CD4-positive, alpha-beta memory T cell (primary cell): Measurements from ENCODE around the gene SMARCB1. TPM values are rescaled to one million over a fixed set of nuclear protein-coding genes. Genes with fewer than 3 reads are reported as not detected.

ENCODE experiments used
- CTCF ChIA-PET: fragments of 350-600 bp; sonication (Branson Sonifier 250); formaldehyde crosslinking; loops from one replicate; lab custom pipeline; 2021; ENCODE audit warnings: inconsistent platforms; ENCODE audit not compliant: partially characterized antibody; lab: Charles Lee
- POLR2A ChIA-PET: fragments of 350-600 bp; sonication (Branson Sonifier 250); formaldehyde crosslinking; loops from one replicate; lab custom pipeline; 2021; ENCODE audit not compliant: partially characterized antibody; lab: Charles Lee
- DNase-seq, 5 donors: peaks; one replicate each; pipeline versions ENCODE4 v3.0.0 to v3.0.0-alpha.2; 2020 to 2022; ENCODE audit warnings: mixed read lengths in 1 of 5
- H3K27ac ChIP-seq: one replicate; pipeline ENCODE4 v1.7.0; 2013; ENCODE audit warnings: low read depth, low read length
- H3K27me3 ChIP-seq: 2 replicates; pipeline ENCODE4 v1.7.0; 2013; ENCODE audit warnings: mild to moderate bottlenecking, low read length, moderate library complexity; ENCODE audit not compliant: insufficient read depth
- H3K36me3 ChIP-seq: 2 replicates; pipeline ENCODE4 v1.7.0; 2013; ENCODE audit warnings: mild to moderate bottlenecking, low read length, moderate library complexity; ENCODE audit not compliant: insufficient read depth
- H3K4me1 ChIP-seq: 2 replicates; pipeline ENCODE4 v1.7.0; 2013; ENCODE audit warnings: mild to moderate bottlenecking, low read length, moderate library complexity; ENCODE audit not compliant: insufficient read depth
- H3K4me3 ChIP-seq, 2 donors: one replicate each; pipeline ENCODE4 v1.7.0; 2013; ENCODE audit warnings: low read length in 2 of 2, mild to moderate bottlenecking in 1 of 2
- H3K9me3 ChIP-seq, 2 donors: one replicate each; pipeline ENCODE4 v1.7.0; 2013; ENCODE audit warnings: low read length in 2 of 2, control low read depth in 1 of 2; ENCODE audit not compliant: control insufficient read depth in 1 of 2
- H3K27ac Mint-ChIP-seq, 7 donors: one replicate each; pipeline ENCODE4 v1.8.0; 2020 to 2021; ENCODE audit warnings: mixed read lengths in 7 of 7, mild to moderate bottlenecking in 6 of 7, inconsistent platforms in 3 of 7, moderate library complexity in 3 of 7
- H3K27me3 Mint-ChIP-seq, 2 donors: one replicate each; pipeline ENCODE4 v1.8.0; 2020 to 2021; ENCODE audit warnings: mixed read lengths in 2 of 2
- H3K36me3 Mint-ChIP-seq, 2 donors: one replicate each; pipeline ENCODE4 v1.8.0; 2020 to 2021; ENCODE audit warnings: mixed read lengths in 2 of 2, inconsistent platforms in 1 of 2, mild to moderate bottlenecking in 1 of 2
- H3K4me1 Mint-ChIP-seq, 4 donors: one replicate each; pipeline ENCODE4 v1.8.0; 2020 to 2021; ENCODE audit warnings: mixed read lengths in 4 of 4, mild to moderate bottlenecking in 1 of 4
- H3K4me3 Mint-ChIP-seq, 8 donors: one replicate each; pipeline ENCODE4 v1.8.0; 2020 to 2021; ENCODE audit warnings: mixed read lengths in 8 of 8, mild to moderate bottlenecking in 7 of 8, moderate library complexity in 6 of 8, inconsistent platforms in 3 of 8
- H3K9me3 Mint-ChIP-seq, 8 donors: one replicate each; pipeline ENCODE4 v1.8.0; 2020 to 2021; ENCODE audit warnings: mixed read lengths in 8 of 8, mild to moderate bottlenecking in 5 of 8, inconsistent platforms in 3 of 8, moderate library complexity in 1 of 8
- intact Hi-C: fragments of 100-400 bp; cut with micrococcal nuclease; formaldehyde crosslinking; loops from one replicate; pipeline ENCODE4 v1.15.1; 2023
- polyA plus RNA-seq, 2 donors: library from polyadenylated mRNA; unstranded; fragments of 300-500 nt; fragmentation: Illumina TruSeq; gene quantifications; one replicate each; pipeline ENCODE4 v1.2.3, GENCODE V29; 2021
- total RNA-seq, 2 experiments: library from RNA; stranded (reverse); gene quantifications; one replicate each; pipeline ENCODE4 v1.2.3, GENCODE V29; 2021

SMARCB1 gene
- 10 to 100 TPM; 41.2 to 42.3 TPM for total RNA-seq
- polyA plus RNA-seq, result 10 to 100 TPM; 36.6 to 46.0 TPM

GRCh38 chr22:23786752-23787599 is at the start of gene SMARCB1:
Gene SMARCB1 (plus strand): TSS chr22:23786966. CDS start chr22:23787170, 204 bp downstream.
- peaks cover 16 to 45% (median 32%) of the 10 kb centered on the region in 4 donors for H3K4me1 Mint-ChIP-seq
- peak within 1 kb of the TSS; percentile 93 to 97 (median 95) for H3K27ac Mint-ChIP-seq
- H3K36me3 ChIP-seq, result no peaks in the 10 kb centered on the region
- H3K4me3 ChIP-seq, result peak within 1 kb of the TSS; percentile 55
- H3K36me3 Mint-ChIP-seq, result peaks cover 0 to 15% of the 10 kb centered on the region in 2 donors
- peak; percentile 86 to 89 (median 86) for DNase-seq
- peak within 1 kb of the TSS; percentile 89 to 96 (median 91) for H3K4me3 Mint-ChIP-seq
- peaks cover 34% of the 10 kb centered on the region for H3K4me1 ChIP-seq
- peak within 1 kb of the TSS; percentile 98 for H3K27ac ChIP-seq
- H3K27me3 ChIP-seq, result no peaks in the 10 kb centered on the region
- H3K27me3 Mint-ChIP-seq, result no peaks in the 10 kb centered on the region
- no peaks in the 10 kb centered on the region for H3K9me3 Mint-ChIP-seq
- ChIA-PET POLR2A (interaction anchor here (0.9 to 2.4 kb wide), 13 partner anchors 13 to 768 kb away, joined by 3 to 15 read pairs (median 4); partner anchors contain the start of genes CABIN1, GUCD1, MIF and SLC2A11), CTCF (interaction anchor here (0.7 to 2.1 kb wide), 3 partner anchors 16 to 70 kb away, joined by 3 to 6 read pairs (median 5); partner anchors contain the start of gene SLC2A11)
- no peaks in the 10 kb centered on the region for H3K9me3 ChIP-seq
- intact Hi-C loops, result loop anchor here (1.0 to 5.0 kb wide), 5 partner anchors 15 to 127 kb away; partner anchors contain the start of genes DERL3, MMP11 and ZNF70

- H3K27ac ChIP-seq, result no peak overlapping the region
- Mint-ChIP-seq H3K4me3 (no peak overlapping the region), H3K36me3 (peaks cover 0 to 2% of the 10 kb centered on the region in 2 donors), H3K4me1 (no peaks in the 10 kb centered on the region), H3K27me3 (no peaks in the 10 kb centered on the region), H3K9me3 (no peaks in the 10 kb centered on the region), H3K27ac (no peak overlapping the region)
- ChIA-PET POLR2A (no interaction called here), CTCF (interaction anchor here (0.7 kb wide), 1 partner anchor 34 kb away, joined by 3 read pairs; no protein-coding TSS in a partner anchor)
- H3K27me3 ChIP-seq, result no peaks in the 10 kb centered on the region
- no peak for DNase-seq
- no peaks in the 10 kb centered on the region for H3K4me1 ChIP-seq
- H3K4me3 ChIP-seq, result no peak overlapping the region
- no peaks in the 10 kb centered on the region for H3K9me3 ChIP-seq
- intact Hi-C loops, result no loop called here
- H3K36me3 ChIP-seq, result no peaks in the 10 kb centered on the region
Measured at GRCh38 chr22:23737696-23738095, 49.1 kb upstream of the SMARCB1 start.

GRCh38 chr22:23742505-23743264 is 44.1 kb upstream of the SMARCB1 start:
- Mint-ChIP-seq H3K36me3 (peaks cover 26 to 31% of the 10 kb centered on the region in 2 donors), H3K4me3 (no peak overlapping the region), H3K27me3 (no peaks in the 10 kb centered on the region), H3K27ac (no peak overlapping the region), H3K4me1 (peaks cover 0 to 5% (median 1%) of the 10 kb centered on the region in 4 donors), H3K9me3 (peaks cover 0 to 9% (median 2%) of the 10 kb centered on the region in 8 donors)
- Histone ChIP-seq H3K9me3 (no peaks in the 10 kb centered on the region), H3K27me3 (no peaks in the 10 kb centered on the region), H3K27ac (no peak overlapping the region), H3K4me3 (no peak overlapping the region), H3K4me1 (no peaks in the 10 kb centered on the region), H3K36me3 (no peaks in the 10 kb centered on the region)
- intact Hi-C loops, result no loop called here
- no peak for DNase-seq
- CTCF ChIA-PET, result no interaction called here
- POLR2A ChIA-PET, result no interaction called here

GRCh38 chr22:23743303-23743705 is 43.5 kb upstream of the SMARCB1 start:
- H3K27me3 Mint-ChIP-seq, result no peaks in the 10 kb centered on the region
- H3K9me3 Mint-ChIP-seq, result peaks cover 0 to 9% (median 2%) of the 10 kb centered on the region in 8 donors
- H3K27ac Mint-ChIP-seq, result no peak overlapping the region

GRCh38 chr22:23744001-23744400 is 42.8 kb upstream of the SMARCB1 start:
- Histone ChIP-seq H3K4me3 (no peak overlapping the region), H3K4me1 (no peaks in the 10 kb centered on the region), H3K9me3 (no peaks in the 10 kb centered on the region), H3K36me3 (no peaks in the 10 kb centered on the region), H3K27ac (no peak overlapping the region), H3K27me3 (no peaks in the 10 kb centered on the region)
- Mint-ChIP-seq H3K9me3 (peaks cover 0 to 9% (median 2%) of the 10 kb centered on the region in 8 donors), H3K4me3 (no peak overlapping the region), H3K4me1 (peaks cover 0 to 5% (median 1%) of the 10 kb centered on the region in 4 donors), H3K36me3 (peaks cover 26 to 31% of the 10 kb centered on the region in 2 donors), H3K27ac (no peak overlapping the region), H3K27me3 (no peaks in the 10 kb centered on the region)
- no peak for DNase-seq
- POLR2A ChIA-PET, result no interaction called here
- CTCF ChIA-PET, result no interaction called here
- intact Hi-C loops, result no loop called here

More at GRCh38 chr22:23743303-23743705, 43.5 kb upstream of the SMARCB1 start:
- H3K4me3 ChIP-seq, result no peak overlapping the region
- H3K9me3 ChIP-seq, result no peaks in the 10 kb centered on the region
- H3K27ac ChIP-seq, result no peak overlapping the region
- Mint-ChIP-seq H3K36me3 (peaks cover 26 to 31% of the 10 kb centered on the region in 2 donors), H3K4me3 (no peak overlapping the region), H3K4me1 (peaks cover 0 to 5% (median 1%) of the 10 kb centered on the region in 4 donors)
- intact Hi-C loops, result no loop called here
- H3K36me3 ChIP-seq, result no peaks in the 10 kb centered on the region
- H3K27me3 ChIP-seq, result no peaks in the 10 kb centered on the region
- POLR2A ChIA-PET, result no interaction called here
- no peaks in the 10 kb centered on the region for H3K4me1 ChIP-seq
- no peak for DNase-seq
- CTCF ChIA-PET, result no interaction called here

GRCh38 chr22:23744485-23744884 is 42.3 kb upstream of the SMARCB1 start:
- Histone ChIP-seq H3K9me3 (no peaks in the 10 kb centered on the region), H3K36me3 (no peaks in the 10 kb centered on the region), H3K4me3 (no peak overlapping the region), H3K4me1 (no peaks in the 10 kb centered on the region), H3K27me3 (no peaks in the 10 kb centered on the region), H3K27ac (no peak overlapping the region)
- intact Hi-C loops, result no loop called here
- Mint-ChIP-seq H3K36me3 (peaks cover 26 to 31% of the 10 kb centered on the region in 2 donors), H3K9me3 (peaks cover 0 to 9% (median 2%) of the 10 kb centered on the region in 8 donors), H3K27ac (no peak overlapping the region), H3K4me3 (no peak overlapping the region), H3K27me3 (no peaks in the 10 kb centered on the region), H3K4me1 (peaks cover 0 to 5% (median 1%) of the 10 kb centered on the region in 4 donors)
- CTCF ChIA-PET, result no interaction called here
- no peak for DNase-seq
- POLR2A ChIA-PET, result no interaction called here
